ENCODE measurements around the gene UCK1.

Gene UCK1

DNA sequence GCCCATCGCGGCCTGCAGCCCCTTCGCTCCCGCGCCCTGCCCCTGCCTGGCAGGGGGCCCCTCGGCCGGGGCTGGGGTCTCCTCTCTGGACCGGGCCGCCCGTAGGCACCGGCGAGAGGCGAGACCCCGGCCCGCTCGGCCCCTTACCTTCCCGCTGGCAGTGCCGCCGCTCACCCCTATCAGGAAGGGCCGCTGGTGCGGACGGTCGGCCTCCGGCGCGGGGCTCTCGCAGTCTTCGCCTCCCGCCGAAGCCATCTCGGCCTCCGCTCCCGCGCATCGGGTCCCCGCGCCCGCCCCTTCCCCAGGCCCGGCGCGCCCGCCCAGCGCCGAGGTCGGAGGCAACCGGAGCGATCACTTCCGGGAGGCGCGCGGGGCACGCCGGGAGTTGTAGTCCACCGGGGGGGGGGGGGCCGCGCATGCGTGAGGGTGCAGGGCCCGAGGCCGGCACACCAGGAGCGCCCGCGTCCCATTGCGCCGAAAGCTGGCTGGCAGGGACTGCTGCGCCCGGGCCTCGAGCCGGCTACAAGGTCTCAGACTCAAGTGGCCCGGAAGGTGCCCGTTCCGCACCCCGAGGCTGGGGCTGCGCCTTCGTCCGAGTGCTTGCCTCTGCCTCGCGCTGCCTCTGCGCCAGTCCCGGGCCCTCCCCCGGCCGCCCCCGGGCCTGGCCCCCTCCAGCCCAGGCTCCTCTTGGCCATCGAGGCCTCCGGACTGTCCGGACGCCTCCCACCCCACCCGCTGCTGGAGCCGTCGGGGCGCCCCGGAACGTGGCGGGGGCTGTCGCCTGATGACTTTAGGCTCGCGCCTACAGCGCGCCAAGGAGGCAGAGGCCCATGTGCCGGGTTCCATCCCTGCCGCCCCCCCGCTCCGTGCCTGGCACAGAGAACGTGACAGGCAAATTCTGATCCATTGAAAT lies at the start of gene UCK1:
Gene UCK1, minus strand, starts transcription at position 344 of the 913 bp plus-strand sequence. Its CDS starts 89 bp downstream, at position 255.
- peak; percentile 51 for DNase-seq (ENCODE audit: low read depth, low spot score)

DNA sequence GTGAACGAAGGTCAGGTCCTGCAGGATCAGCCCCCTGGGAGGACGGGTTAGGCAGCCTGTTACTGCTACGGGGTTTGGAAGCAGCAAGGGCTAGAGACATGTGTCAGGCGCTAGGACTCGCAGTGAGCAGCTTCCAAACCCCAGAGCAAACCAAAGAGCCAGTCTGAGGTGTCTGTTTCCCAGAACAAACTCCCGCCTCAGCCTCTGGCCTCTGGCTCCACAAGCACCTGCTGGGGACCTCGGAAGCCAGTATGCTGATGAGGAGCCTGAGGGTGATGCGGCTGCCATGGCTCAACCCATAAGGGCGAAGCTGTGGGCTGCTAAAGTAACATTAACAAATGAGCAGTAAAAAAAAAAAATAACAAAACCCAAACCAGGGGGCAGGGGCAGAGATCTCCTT lies 49.3 kb upstream of the UCK1 start:
- DNase-seq (ENCODE audit: low read depth, low spot score) = no peak

DNA sequence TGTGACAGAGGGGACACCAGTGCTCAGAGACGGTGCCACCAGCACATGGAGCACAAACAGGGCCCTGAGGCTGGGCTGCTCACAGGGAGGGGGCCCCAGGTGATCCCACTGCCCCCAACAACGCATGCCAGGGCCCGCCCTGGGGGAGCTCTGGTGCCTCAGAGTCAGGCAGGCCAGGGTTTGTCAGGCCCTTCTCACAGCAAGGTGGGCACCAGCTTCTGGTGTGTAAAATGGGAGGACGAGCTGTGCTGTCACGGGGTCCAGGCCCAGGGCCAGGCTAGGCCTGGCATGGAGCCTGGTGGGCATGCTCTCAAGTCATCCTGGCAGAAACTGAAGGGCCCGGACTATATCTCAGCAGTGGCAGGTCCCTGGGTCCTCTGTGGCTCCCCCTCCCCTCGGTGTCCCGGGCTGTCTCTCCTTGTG lies 48.7 kb upstream of the UCK1 start:
- DNase-seq (ENCODE audit: low read depth, low spot score) = no peak

DNA sequence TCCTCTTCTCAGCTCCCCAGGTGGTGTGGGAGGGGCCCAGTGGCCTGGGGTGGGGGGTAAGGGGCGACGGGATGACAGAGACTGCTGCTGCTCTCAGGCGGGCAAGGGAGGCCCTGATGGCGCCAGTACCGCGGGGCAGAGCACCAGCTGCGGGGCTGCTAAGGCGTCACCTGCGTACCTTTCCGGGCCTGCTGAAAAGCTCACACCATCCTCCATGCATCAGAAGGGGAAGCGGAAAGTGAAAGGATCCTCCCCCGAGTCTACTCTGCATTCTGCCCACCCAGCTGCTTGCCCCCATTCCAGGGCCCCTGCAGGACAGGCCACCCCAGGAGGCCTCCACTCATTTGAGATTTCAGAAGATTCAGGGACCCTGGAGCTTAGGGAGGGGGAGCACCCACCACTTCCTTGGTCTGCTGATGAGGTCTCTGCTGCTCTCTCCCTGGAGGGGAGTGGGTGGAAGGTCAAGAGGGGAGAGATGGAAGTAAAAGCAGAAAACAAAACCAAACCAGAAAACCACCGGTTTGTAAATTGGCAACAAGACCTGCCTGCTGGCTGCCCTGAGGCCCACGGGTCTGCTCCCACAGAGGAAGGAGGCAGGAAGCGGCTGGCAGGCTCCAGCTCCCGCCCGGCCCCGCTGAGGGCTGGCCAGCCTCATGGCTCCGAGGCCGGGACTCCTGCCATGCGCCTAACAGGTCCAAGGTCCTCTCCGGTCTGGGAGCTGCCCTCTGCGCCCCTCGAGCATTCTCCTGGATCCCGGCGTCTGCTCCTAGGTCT lies 47.9 kb upstream of the UCK1 start:
- DNase-seq (ENCODE audit: low read depth, low spot score) = no peak

DNA sequence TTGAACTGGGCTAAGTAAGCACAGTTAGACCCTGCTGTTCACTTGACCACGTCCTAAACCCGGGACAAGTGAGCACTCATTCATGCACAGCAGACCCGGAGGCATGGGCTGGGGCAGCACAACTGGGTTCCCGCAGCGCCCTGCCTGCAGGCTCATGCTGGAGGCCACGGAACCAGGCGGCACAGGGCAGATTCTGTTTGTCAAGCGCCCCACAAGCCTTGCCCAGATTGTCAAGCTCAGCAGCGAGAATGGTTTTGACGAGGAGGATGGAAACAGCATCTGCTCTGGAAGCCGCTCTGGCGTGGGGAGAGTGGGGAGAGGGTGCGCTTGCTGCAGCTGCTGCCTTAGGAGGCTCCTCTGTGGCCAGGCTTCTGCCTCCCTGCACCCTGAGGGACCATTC lies 47.0 kb upstream of the UCK1 start:
- peak; percentile 13 for DNase-seq (ENCODE audit: low read depth, low spot score)

DNA sequence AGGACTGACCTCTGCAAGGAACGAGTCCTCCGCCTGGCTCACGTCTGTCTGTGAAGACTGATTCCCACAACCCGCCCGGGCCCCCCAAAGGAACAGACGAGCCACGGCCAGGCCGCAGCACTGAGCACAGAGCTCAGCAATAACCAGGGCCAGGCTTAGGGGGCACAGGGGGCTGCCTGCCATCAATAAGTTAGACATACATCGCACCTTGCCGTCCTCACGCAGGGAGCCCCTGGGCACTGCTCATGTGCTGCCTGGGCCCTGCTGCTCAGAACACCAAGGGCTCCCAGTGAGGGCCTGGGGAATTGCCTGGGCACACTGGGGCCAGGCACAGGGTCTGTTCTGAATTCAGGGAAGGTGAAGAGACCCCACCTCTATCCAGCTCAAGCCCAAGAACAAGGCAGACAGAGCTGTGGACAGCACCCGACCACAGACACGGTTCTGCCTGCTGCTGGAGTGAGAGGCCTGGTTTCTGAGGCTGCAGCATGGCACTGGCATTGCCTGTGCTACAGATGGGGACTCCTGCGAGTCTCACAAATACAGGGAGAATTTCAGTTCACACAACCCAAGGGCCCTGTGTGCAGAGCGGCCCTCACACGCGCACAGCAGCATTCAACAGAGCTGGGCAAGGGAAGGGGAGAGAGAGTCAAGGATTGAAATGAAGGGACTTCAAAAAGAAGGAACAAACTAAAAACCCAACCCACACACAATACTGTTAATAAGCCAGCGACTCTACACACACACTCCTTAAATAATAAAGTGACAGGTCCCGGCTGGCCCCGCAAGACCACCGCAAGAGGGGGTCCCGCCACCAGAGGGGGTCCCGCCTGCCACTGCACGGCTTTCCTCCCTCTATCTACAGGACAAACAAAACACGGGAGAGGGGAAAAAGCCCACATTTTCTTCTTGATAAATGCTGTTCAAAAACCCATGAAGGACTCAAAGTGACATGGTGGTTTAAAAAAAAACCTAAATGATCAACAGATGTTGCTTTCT lies 46.2 kb upstream of the UCK1 start:
- no peak for DNase-seq (ENCODE audit: low read depth, low spot score)

DNA sequence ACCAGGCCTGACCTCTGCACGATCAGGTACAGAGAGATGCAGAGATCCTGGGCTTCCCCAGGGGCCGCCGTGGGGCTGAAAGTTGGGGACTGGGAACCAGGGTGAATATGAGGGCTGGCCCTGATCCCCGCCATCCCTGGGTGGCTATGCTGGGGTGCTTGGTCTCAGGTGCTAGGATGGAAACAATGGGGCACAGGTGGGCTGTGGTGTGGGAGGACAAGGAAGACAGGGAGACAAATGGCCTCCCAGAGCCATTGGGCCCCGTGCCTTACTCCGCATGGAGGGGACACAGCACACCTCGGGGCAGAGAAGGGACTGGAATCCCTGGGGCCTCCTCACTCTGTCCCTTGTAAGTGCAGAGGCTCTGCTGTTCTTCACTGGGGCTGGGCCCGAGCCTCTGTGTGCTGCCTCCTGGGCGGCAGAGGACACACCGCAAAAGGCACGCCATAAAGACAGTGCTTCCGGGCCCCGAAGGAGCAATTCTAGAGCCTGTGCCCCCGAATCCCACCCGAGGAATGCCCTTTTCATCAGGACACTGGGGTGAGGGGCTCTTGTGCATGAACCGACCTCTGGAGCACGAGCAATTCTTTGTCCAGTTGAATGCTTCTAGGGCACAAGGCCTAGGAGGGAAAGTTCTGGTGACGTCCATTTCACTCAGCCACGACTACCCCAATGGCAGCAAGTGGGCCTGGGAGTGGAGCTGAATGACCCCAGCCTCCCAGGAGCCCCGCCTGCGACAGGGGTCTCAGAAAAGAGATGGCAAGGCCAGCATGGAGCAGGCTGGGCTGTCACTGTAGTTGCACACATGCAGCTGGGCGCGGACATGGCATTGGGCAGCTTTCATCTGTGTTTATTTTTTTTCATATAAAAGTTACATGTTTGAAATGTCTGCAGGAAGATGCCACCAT lies 45.1 kb upstream of the UCK1 start:
- DNase-seq (ENCODE audit: low read depth, low spot score) = no peak

DNA sequence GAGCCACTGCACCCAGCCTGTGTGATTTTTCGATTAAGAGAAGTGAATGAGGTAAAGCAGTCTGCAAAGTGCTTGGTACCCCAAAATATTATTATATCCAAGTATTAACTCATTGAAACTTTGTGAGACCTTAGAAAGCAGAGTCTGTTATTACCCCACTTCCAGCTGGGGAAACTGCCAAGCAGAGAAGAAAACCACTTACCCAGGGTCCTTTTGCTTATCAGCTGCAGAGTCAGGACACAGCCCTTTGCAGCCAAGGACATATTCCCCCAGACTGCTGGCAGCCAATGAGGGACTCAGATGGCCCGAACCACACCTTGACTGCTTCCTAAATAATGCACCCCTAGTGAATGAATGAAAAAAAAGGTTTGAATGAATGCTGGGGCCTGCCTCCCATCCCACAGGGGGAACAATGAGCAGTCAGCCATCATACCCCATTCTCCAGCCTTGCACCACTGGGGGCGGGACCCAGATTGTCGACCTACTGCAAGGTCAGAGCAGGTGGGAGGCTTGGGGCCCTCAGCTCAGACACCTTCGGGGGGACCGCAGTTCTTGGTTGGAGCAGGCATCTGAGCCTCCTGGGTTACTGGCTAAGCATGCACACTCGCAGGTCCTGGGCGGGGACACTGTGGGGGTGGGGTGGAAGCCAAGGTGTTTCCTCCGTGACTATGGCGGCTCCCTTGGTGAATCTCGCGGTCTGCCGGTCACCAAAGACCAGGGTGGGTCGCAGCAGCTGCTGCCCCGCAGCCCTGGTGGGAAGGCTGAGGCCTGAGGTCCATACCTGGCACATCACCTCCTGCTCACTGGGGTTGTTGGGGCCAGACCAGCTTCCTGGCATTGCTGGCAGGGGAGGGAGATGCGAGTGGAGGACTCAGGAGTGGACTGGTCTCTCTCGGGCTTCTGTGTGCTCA lies 43.9 kb upstream of the UCK1 start:
- no peak for DNase-seq (ENCODE audit: low read depth, low spot score)

DNA sequence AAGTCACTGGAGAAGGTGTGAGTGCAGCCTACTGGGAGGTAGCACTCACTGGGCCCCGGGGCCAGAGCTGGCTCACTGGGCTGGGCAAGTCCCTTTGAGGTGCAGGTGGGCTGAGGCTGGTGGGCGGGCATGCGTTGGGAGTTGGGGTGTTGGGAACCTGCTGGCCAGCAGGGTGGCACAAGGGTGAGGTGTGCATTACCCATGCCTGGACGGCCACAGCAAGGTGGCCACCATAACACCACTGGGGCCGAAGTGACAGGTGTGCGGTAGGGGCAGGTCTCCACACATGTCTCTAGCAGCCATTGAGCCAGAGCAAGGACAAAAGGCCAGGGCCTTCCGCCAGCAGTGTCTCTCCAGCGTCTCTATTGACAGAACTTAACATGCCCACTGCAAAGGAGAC lies 36.8 kb upstream of the UCK1 start:
- DNase-seq (ENCODE audit: low read depth, low spot score) = no peak

DNA sequence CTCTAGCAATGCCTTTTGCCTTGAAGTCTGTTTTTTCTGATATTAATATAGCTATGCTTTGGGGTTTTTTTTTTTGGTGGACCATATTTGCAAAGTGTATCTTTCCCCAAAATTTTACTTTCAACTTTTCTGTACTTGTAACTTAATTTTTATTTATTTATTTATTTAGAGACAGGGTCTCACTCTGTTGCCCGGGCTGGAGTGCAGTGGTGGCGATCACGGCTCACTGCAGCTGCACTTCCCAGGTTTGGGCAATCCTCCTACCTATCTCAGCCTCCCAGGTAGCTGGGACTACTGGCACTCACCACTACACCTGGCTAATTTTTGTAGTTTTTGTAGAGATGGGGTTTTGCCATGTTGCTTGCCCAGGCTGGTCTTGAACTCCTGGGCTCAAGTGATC lies 35.1 kb upstream of the UCK1 start:
- DNase-seq (ENCODE audit: low read depth, low spot score) = no peak

DNA sequence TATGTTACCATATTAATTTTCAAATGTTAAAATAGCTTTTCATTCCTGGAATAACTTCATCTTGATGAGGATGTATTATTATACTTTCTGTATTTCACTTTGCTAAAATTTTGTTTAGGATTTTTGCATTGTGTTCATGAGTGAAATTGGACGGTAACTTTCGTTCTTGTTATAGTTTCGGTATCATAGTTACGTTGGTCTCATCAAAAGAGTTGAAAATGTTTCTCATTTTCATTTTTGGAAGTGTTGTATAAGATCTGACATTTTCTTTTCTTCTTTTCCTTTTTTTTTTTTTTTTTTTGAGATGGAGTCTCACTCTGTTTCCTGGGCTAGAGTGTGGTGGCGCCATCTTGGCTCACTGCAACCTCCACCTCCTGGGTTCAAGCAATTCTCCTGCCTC lies 34.3 kb upstream of the UCK1 start:
- DNase-seq (ENCODE audit: low read depth, low spot score) = no peak

DNA sequence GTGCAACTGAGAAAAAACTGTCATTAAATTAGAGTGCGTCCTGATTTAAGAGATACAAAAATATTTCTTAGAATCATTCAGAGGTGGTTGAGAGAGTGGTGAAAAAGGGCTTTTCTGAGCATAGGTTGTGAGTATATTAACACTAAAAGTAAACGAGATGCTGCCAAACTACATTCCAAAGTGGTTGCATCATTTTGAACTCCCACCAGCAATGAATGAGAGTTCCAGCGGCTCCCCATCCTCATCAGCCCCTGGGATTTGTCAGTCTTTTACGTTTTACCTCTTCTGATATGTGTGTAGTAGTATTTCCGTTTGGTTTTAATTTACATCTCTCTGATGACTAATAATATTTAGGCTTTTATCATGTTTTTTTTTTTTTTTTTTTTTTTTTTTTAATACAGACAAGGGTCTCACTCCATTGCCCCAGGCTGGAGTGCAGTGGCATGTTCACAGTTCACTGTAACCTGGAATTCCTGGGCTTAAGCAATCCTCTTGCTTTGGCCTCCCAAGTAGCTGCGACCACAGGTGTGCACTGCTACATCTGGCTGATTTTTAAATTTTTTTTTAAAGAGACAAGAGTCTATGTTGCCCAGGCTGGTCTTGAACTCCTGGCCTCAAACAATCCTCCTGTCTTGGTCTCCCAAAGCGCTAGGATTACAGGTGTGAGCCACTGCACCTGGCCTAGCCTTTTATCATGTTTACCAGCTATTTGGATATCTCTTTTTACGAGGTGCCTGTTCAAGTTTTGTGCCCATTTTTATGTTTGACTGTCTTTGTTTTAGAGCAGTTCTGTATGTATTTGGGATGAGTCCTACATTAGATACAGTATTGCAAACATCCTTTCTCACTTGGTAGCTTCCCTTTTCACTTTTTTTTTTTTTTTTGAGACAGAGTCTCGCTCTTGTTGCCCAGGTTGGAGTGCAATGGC lies 31.2 kb upstream of the UCK1 start:
- DNase-seq (ENCODE audit: low read depth, low spot score) = no peak

DNA sequence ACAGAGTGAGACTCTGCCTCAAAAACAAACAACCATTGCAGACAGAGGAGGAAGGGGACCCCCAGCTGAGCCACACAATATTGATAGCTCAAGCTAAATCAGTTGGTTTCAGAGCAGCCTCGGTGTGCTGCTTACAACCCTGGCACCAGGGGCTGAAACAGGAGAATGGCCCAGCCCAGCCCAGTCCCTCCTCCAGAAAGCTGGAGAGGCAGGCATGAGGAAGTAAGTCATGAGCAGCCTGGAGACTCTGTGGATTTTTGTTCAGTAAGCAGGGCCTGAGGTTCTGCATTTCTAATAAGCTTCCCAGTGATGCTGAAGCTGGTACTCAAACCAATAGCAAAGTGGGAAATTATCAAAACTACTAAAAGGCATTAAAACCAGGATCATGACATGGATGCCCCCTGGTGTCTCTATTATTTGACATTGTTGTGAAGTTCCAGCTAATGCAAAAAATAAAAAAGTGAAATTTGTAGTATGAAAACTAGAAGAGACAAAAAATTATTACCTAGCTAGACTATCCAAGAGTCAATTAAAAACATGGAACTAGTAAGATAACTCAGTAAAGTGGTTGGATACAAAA lies 28.4 kb upstream of the UCK1 start:
- no peak for DNase-seq (ENCODE audit: low read depth, low spot score)

DNA sequence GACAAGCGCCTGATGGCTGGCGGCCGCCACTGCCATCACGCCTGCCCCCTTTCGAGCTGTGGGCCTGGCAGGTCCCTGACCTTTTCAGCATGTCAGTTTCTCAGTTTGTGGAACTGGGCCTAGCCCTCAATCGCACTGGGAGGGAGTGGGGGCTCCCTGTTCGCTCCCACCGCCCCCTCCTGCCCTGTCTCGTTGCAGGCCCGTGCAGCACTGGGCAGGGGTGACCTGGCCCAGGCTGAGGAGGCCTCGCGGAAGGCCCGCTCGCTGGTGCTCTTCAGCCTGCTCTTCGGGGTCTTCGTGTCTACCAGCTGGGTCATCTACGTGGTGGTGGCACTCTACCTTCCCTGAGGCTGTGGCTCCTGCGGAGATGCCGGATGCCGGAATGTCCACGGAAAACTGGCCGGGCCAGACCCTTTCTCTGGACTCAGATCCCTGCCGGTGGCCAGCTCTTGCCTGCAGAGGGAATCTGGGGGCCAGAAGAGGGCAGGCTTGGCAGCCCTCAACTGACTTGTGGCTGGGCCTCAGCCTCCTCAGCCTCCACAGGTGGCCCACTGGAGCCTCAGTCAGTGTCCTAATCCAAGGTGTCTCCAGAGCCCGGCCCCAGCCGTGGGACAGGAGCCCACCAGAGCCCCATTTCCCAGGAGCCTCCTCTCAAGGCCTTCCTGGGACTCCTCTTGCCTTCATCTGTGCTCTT lies 26.9 kb upstream of the UCK1 start:
- no peak for DNase-seq (ENCODE audit: low read depth, low spot score)

DNA sequence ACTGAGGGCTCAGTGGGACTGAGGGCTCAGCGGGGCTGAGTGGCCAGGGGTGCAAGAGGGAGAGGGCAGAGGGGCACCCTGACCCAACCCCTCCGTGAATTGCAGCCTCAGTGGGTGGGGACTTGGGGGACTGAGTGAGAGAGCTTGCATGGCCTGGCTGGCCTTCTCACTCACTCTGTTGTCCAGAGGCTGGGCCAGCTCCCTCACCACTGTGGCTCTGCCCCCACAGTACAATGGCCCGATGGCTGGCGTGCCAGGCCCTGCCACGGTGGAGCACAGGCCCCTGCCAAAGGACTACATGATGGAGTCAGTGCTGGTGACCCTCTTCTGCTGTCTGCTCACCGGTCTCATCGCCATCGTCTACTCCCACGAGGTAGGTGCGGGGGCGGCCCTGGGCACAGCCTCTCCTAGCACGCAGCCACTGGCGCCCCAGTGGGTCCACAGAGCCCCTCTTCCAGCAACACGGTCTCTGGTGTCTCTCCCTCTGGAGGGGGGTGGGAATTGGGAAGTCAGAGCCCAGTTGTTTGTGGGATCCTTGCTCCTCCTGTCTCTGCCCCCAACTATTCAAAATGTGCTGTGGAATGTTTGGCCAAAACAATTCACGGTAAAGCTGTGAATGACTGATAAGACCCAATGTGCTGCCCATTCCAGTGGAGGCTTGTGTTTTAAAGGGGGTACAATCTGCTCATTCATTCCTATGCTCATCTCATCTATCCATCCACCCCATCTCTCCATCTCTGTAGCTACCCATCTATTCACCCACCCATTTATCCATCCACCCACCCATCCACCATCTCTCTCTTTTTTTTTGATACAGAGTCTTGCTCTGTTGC lies 25.0 kb upstream of the UCK1 start:
- DNase-seq (ENCODE audit: low read depth, low spot score) = no peak

DNA sequence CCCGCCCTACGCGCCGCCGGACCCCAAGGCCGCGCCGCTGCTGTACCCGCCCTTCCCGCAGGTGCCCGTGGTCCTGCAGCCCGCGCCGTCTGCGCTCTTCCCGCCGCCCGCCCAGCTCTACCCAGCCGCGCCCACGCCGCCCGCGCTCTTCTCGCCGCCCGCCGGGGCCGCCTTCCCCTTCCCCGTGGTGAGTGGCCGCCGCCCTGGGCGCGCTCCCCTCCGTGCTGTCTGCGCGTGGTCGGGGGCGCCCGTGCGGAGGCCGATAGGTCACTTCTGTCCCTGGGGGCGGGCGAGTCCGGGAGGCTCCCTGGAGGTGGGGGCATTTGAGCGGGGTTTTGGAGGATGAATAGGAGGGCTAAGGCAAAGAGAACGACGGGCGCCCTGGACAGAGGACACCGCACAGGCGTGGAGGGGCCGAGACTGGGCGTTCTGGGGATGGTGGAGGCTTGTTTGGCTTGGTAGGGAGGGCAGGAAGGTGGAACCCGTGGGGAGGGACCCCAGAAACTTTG lies 23.8 kb upstream of the UCK1 start:
- DNase-seq (ENCODE audit: low read depth, low spot score) = no peak

Measured in smooth muscle cell of the brain vasculature (primary cell).